HG03108 (cell line): Measurements from ENCODE around the gene RHOBTB1.

Source experiments
- ATAC-seq: cut with Tn5 transposase; IDR thresholded peaks from one replicate; pipeline ENCODE4 v1.9.1; 2021; ENCODE audit warnings: moderate library complexity; ENCODE audit not compliant: unreplicated experiment

Gene RHOBTB1

GRCh38 chr10:60943316-60944057 is 498 bp downstream of the RHOBTB1 start:
- ATAC-seq = peak; percentile 11

- ATAC-seq = peak; percentile 66
These were observed 1.1 kb downstream of the RHOBTB1 start for GRCh38 chr10:60942788-60943315.

GRCh38 chr10:60942134-60942787 is 1.7 kb downstream of the RHOBTB1 start:
- no peak for ATAC-seq

- ATAC-seq = no peak
These were observed 3.5 kb downstream of the RHOBTB1 start for GRCh38 chr10:60940446-60940845.

GRCh38 chr10:60937784-60938654 is 6.0 kb downstream of the RHOBTB1 start:
- ATAC-seq = no peak

GRCh38 chr10:60937022-60937421 is 7.0 kb downstream of the RHOBTB1 start:
- ATAC-seq = no peak

- no peak for ATAC-seq
These were observed 9.5 kb downstream of the RHOBTB1 start for GRCh38 chr10:60934215-60935175.

GRCh38 chr10:60932756-60933155 is 11.2 kb downstream of the RHOBTB1 start:
- ATAC-seq = no peak

- no peak for ATAC-seq
These were observed 13.7 kb downstream of the RHOBTB1 start for GRCh38 chr10:60930237-60930636.

GRCh38 chr10:60921633-60922032 is 22.4 kb downstream of the RHOBTB1 start:
- ATAC-seq = no peak

GRCh38 chr10:60920479-60920878 is 23.5 kb downstream of the RHOBTB1 start:
- no peak for ATAC-seq

GRCh38 chr10:60919551-60919950 is 24.4 kb downstream of the RHOBTB1 start:
- ATAC-seq = no peak

- no peak for ATAC-seq
These were observed 26.4 kb downstream of the RHOBTB1 start for GRCh38 chr10:60917331-60918280.

GRCh38 chr10:60916025-60916424 is 28.0 kb downstream of the RHOBTB1 start:
- ATAC-seq = no peak

GRCh38 chr10:60914690-60915141 is 29.3 kb downstream of the RHOBTB1 start:
- ATAC-seq = no peak

GRCh38 chr10:60913657-60914056 is 30.3 kb downstream of the RHOBTB1 start:
- ATAC-seq = no peak

GRCh38 chr10:60913071-60913470 is 30.9 kb downstream of the RHOBTB1 start:
- no peak for ATAC-seq

GRCh38 chr10:60911715-60912114 is 32.3 kb downstream of the RHOBTB1 start:
- no peak for ATAC-seq

GRCh38 chr10:60911216-60911615 is 32.8 kb downstream of the RHOBTB1 start:
- ATAC-seq = no peak
